GM18951 (cell line): ENCODE results near the gene XPNPEP3.
"Not testable (repeated sequence)": the region's sequence is repeated elsewhere in the genome, so short reads cannot be mapped to it uniquely, and the experiment has no call there.

Source experiments
- POLR2A ChIP-seq: IDR thresholded peaks from 4 replicates; pipeline ENCODE4 v1.6.1; 2011; ENCODE audit warnings: mild to moderate bottlenecking; ENCODE audit not compliant: insufficient read length, insufficient read depth; ENCODE audit errors: extremely low read depth
- in situ Hi-C: fragments of 300-500 bp; cut with MboI; formaldehyde crosslinking; loops from one replicate; pipeline ENCODE4 v1.12.0; 2022; ENCODE audit warnings: low sequenced_read_pairs, mixed read lengths, inconsistent platforms; ENCODE audit not compliant: unreplicated experiment

Gene XPNPEP3

DNA sequence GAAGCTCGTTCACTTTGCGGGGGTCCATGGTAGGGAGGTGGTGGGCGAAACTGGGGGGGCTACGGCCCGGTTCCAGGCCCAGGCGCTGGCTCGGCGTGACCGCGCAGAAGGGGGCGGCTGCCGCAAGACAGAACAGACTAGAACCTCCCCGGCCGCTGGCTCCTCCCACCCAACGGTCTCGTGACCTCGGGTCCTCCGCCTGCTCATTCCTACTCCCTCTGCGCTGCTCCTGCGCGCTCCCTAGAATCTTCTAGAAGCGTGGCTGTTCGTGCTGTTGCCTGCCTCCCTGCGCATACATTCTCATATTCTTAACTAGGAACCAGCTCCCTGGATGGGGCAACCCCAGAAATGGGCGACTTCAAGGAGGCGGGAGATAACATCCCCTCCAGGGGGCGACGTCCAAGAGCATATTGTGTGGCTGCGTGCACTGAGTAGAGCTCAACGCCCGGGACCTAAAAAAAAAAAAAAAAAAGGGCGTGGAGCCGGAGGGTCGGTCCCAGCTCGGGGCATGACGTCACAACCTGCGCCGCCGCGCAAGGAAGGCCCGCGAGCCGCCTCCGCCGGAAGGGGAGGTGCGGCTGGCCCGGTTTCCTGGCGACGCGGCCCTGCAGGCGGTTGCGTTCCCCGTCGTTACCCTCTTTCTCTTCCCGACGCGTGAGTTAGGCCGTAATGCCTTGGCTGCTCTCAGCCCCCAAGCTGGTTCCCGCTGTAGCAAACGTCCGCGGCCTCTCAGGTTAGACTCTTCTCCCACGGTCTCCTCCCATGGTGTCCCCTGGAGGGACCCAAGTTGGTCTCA is at the start of gene XPNPEP3, which contains the start of gene ST13:
TSS of gene XPNPEP3 (plus strand) at position 636 of the 796 bp plus-strand sequence. CDS start at position 670, 34 bp downstream.
TSS of gene ST13 (minus strand) at position 127 of the 796 bp plus-strand sequence. CDS start at position 28, 99 bp downstream.
- TF ChIP-seq POLR2A: peak; percentile 64
- in situ Hi-C loops: no loop called here

- in situ Hi-C loops: no loop called here
- TF ChIP-seq POLR2A: no peak
Observed at GRCh38 chr22:40808018-40808841, 48.7 kb upstream of the XPNPEP3 start.

- in situ Hi-C loops: no loop called here
- TF ChIP-seq POLR2A: no peak
Observed at GRCh38 chr22:40813912-40814315, 43.0 kb upstream of the XPNPEP3 start.

GRCh38 chr22:40817737-40818136 is 39.2 kb upstream of the XPNPEP3 start:
- in situ Hi-C loops: no loop called here
- no peak for TF ChIP-seq POLR2A

- no peak for TF ChIP-seq POLR2A
- in situ Hi-C loops: no loop called here
Observed at GRCh38 chr22:40818192-40818746, 38.7 kb upstream of the XPNPEP3 start.

- peak; percentile 81 for TF ChIP-seq POLR2A
- in situ Hi-C loops: no loop called here
Observed at GRCh38 chr22:40818747-40819598, 38.0 kb upstream of the XPNPEP3 start, which contains the start of gene SLC25A17. SLC25A17 (minus strand) TSS chr22:40819346; CDS start chr22:40819248, 98 bp downstream.

DNA sequence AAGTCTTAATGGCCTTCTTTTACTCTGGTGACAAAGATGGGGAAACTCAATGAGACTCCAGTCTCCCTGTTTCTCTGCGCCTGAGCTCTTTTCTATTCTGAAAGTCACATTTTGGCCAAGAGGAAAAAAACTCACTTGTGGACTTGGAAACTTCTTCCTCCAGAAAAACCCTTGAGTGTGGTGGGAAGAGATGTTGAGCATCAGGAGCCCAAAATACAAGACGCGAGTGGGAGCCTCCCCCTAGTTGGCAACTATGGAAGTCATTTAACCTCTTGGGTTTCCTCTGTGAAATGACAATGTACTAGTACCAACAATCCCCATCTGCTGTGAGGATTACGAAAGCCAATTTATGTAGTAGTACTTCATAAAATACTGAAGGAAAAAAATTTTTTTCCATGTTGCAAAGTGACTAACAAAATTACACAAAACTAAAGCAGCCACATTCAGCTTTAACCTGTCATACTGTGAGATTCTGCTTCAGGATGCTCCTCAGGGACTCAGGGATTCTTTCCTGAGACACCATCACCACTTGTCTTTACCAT is 37.3 kb upstream of the XPNPEP3 start:
- TF ChIP-seq POLR2A: no peak
- in situ Hi-C loops: no loop called here

GRCh38 chr22:40823426-40823825 is 33.5 kb upstream of the XPNPEP3 start:
- in situ Hi-C loops: no loop called here
- no peak for TF ChIP-seq POLR2A

GRCh38 chr22:40826292-40826691 is 30.7 kb upstream of the XPNPEP3 start:
- in situ Hi-C loops: not testable (repeated sequence)

GRCh38 chr22:40826984-40827741 is 29.8 kb upstream of the XPNPEP3 start:
- no peak for TF ChIP-seq POLR2A
- in situ Hi-C loops: no loop called here

GRCh38 chr22:40829131-40829530 is 27.8 kb upstream of the XPNPEP3 start:
- TF ChIP-seq POLR2A: no peak
- in situ Hi-C loops: no loop called here

DNA sequence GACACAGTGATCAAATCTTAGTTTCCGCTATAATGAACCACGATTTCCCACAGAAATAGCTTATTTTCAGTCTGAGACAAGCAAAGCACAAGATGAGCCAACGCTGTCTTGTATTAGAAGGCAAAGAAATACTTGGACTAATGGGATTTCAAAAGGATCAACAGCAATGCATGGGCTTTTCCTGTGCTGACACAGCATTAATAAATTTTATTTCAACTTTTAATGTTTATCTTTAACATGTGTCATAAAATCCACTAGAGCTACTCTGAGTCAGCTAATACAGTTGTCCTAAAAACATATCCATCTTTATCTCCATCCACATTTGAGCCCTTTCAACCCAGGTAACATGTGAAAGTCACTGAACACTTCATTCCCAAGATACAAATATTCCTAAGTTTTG is 22.3 kb upstream of the XPNPEP3 start:
- in situ Hi-C loops: no loop called here
- TF ChIP-seq POLR2A: no peak
